H1 (cell line): ENCODE measurements around the gene PLK5. TPM values are rescaled to one million over a fixed set of nuclear protein-coding genes. Genes with fewer than 3 reads are reported as not detected.

ENCODE experiments used
- CHD2 ChIP-seq: IDR thresholded peaks from 2 replicates; pipeline ENCODE4 v1.6.1; 2012; ENCODE audit warnings: low read length, improper control_type of control experiment
- TCF12 ChIP-seq: IDR thresholded peaks from 2 replicates; pipeline ENCODE4 v1.6.1; 2011; ENCODE audit warnings: low read depth, mild to moderate bottlenecking, low read length
- polyA plus RNA-seq, 7 experiments: library from polyadenylated mRNA; depleted of rRNA in 3 of 7; stranded (reverse) in 5 of 7; unstranded in 2 of 7; fragments of >200 nt in 5 of 7; fragments of 200-250 nt in 2 of 7; gene quantifications; 1 replicate in 5 of 7; 2 replicates in 1 of 7; 4 replicates in 1 of 7; pipeline versions ENCODE4 v1.2.1 to v1.2.3, GENCODE V29; 2011 to 2013; ENCODE audit warnings: missing spikeins in 2 of 7, mixed read lengths in 2 of 7
- total RNA-seq: library from RNA; stranded (reverse); fragmentation: NEBNext Ultra II Directional; extraction: Animal tissue kit (Norgen Biotek cat#: 25700); gene quantifications from 2 replicates; pipeline ENCODE4 v1.2.1, GENCODE V29; 2021
- TF ChIP-seq, protein P1 (sequence below): fragments of 300-600 bp; sonication (generic); IDR thresholded peaks from 2 replicates; pipeline ENCODE4 v1.7.1; 2012; ENCODE audit warnings: low read length, moderate library complexity, mild to moderate bottlenecking, inconsistent platforms; ENCODE audit not compliant: insufficient replicate concordance

PLK5 gene
- total and polyA plus RNA-seq, 2 of the 8 experiments (the other 6 are each of a cell fraction or from before 2014, with no cell fraction given), result 0.43 to 0.45 TPM

- TF ChIP-seq, protein P1, sequence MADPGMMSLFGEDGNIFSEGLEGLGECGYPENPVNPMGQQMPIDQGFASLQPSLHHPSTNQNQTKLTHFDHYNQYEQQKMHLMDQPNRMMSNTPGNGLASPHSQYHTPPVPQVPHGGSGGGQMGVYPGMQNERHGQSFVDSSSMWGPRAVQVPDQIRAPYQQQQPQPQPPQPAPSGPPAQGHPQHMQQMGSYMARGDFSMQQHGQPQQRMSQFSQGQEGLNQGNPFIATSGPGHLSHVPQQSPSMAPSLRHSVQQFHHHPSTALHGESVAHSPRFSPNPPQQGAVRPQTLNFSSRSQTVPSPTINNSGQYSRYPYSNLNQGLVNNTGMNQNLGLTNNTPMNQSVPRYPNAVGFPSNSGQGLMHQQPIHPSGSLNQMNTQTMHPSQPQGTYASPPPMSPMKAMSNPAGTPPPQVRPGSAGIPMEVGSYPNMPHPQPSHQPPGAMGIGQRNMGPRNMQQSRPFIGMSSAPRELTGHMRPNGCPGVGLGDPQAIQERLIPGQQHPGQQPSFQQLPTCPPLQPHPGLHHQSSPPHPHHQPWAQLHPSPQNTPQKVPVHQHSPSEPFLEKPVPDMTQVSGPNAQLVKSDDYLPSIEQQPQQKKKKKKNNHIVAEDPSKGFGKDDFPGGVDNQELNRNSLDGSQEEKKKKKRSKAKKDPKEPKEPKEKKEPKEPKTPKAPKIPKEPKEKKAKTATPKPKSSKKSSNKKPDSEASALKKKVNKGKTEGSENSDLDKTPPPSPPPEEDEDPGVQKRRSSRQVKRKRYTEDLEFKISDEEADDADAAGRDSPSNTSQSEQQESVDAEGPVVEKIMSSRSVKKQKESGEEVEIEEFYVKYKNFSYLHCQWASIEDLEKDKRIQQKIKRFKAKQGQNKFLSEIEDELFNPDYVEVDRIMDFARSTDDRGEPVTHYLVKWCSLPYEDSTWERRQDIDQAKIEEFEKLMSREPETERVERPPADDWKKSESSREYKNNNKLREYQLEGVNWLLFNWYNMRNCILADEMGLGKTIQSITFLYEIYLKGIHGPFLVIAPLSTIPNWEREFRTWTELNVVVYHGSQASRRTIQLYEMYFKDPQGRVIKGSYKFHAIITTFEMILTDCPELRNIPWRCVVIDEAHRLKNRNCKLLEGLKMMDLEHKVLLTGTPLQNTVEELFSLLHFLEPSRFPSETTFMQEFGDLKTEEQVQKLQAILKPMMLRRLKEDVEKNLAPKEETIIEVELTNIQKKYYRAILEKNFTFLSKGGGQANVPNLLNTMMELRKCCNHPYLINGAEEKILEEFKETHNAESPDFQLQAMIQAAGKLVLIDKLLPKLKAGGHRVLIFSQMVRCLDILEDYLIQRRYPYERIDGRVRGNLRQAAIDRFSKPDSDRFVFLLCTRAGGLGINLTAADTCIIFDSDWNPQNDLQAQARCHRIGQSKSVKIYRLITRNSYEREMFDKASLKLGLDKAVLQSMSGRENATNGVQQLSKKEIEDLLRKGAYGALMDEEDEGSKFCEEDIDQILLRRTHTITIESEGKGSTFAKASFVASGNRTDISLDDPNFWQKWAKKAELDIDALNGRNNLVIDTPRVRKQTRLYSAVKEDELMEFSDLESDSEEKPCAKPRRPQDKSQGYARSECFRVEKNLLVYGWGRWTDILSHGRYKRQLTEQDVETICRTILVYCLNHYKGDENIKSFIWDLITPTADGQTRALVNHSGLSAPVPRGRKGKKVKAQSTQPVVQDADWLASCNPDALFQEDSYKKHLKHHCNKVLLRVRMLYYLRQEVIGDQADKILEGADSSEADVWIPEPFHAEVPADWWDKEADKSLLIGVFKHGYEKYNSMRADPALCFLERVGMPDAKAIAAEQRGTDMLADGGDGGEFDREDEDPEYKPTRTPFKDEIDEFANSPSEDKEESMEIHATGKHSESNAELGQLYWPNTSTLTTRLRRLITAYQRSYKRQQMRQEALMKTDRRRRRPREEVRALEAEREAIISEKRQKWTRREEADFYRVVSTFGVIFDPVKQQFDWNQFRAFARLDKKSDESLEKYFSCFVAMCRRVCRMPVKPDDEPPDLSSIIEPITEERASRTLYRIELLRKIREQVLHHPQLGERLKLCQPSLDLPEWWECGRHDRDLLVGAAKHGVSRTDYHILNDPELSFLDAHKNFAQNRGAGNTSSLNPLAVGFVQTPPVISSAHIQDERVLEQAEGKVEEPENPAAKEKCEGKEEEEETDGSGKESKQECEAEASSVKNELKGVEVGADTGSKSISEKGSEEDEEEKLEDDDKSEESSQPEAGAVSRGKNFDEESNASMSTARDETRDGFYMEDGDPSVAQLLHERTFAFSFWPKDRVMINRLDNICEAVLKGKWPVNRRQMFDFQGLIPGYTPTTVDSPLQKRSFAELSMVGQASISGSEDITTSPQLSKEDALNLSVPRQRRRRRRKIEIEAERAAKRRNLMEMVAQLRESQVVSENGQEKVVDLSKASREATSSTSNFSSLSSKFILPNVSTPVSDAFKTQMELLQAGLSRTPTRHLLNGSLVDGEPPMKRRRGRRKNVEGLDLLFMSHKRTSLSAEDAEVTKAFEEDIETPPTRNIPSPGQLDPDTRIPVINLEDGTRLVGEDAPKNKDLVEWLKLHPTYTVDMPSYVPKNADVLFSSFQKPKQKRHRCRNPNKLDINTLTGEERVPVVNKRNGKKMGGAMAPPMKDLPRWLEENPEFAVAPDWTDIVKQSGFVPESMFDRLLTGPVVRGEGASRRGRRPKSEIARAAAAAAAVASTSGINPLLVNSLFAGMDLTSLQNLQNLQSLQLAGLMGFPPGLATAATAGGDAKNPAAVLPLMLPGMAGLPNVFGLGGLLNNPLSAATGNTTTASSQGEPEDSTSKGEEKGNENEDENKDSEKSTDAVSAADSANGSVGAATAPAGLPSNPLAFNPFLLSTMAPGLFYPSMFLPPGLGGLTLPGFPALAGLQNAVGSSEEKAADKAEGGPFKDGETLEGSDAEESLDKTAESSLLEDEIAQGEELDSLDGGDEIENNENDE, result no peak
- TF ChIP-seq CHD2 (no peak), TCF12 (no peak)
Observed at GRCh38 chr19:1514295-1514661, 9.6 kb upstream of the PLK5 start (continued).
